Chondrocyte (in vitro differentiated cells): ENCODE data around the gene MAX. TPM values are rescaled to one million over a fixed set of nuclear protein-coding genes. Genes with fewer than 3 reads are reported as not detected.

ENCODE experiments used
- DNase-seq: peaks from one replicate; pipeline ENCODE4 v3.0.0; 2021; ENCODE audit warnings: mixed read lengths, low spot score
- H3K27ac Mint-ChIP-seq: one replicate; pipeline ENCODE4 v1.8.0; 2021; ENCODE audit warnings: mild to moderate bottlenecking, moderate library complexity, mixed read lengths; ENCODE audit not compliant: unreplicated experiment
- H3K27me3 Mint-ChIP-seq: 2 replicates; pipeline ENCODE4 v1.8.0; 2021; ENCODE audit warnings: low read depth, mixed read lengths
- H3K36me3 Mint-ChIP-seq: 2 replicates; pipeline ENCODE4 v1.8.0; 2021; ENCODE audit warnings: low read depth, mixed read lengths
- H3K4me1 Mint-ChIP-seq: 2 replicates; pipeline ENCODE4 v1.8.0; 2021; ENCODE audit warnings: low read depth, mild to moderate bottlenecking, mixed read lengths
- H3K4me3 Mint-ChIP-seq: one replicate; pipeline ENCODE4 v1.8.0; 2021; ENCODE audit warnings: mild to moderate bottlenecking, moderate library complexity, mixed read lengths; ENCODE audit not compliant: unreplicated experiment
- H3K9me3 Mint-ChIP-seq: 2 replicates; pipeline ENCODE4 v1.8.0; 2021; ENCODE audit warnings: low read depth, mixed read lengths
- CTCF ChIP-seq: fragments of 200-600 bp; sonication (generic); IDR thresholded peaks from 2 replicates; pipeline ENCODE4 v1.5.0; 2021; ENCODE audit warnings: antibody characterized with exemption, mild to moderate bottlenecking, moderate library complexity
- microRNA-seq: library from miRNA; unstranded; fragments of <30 nt; microRNA quantifications from one replicate; pipeline ENCODE4 v1.2.0, GENCODE V29; 2020; ENCODE audit warnings: borderline number of aligned reads
- total RNA-seq: library from RNA; stranded (reverse); gene quantifications from 3 replicates; pipeline ENCODE4 v1.2.1, GENCODE V29; 2021

MAX gene
- total RNA-seq, 1 donor from 2014 or later, result 94.1 TPM

GRCh38 chr14:65025818-65026217 lies 76.5 kb downstream of the MAX start:
- Mint-ChIP-seq H3K4me3 (no peak overlapping the region), H3K4me1 (no peaks in the 10 kb centered on the region), H3K36me3 (peaks cover 28% of the 10 kb centered on the region), H3K9me3 (no peaks in the 10 kb centered on the region), H3K27ac (no peak overlapping the region), H3K27me3 (no peaks in the 10 kb centered on the region)
- TF ChIP-seq CTCF, result no peak
- no peak for DNase-seq

Small RNAs within 50 kb of the gene (microRNA-seq; reads per million reads assigned to microRNA genes)
- gene MIR4706, result 2.2 reads per million

Other genes starting within 250 kb of the MAX start
- gene SPTB, start 222.6 kb downstream of the MAX start, total RNA-seq, result 1.5 to 7.2 TPM (median 6.6 TPM) in 3 replicates
- gene CHURC1, start 188.1 kb downstream of the MAX start, total RNA-seq, result 46.9 to 52.8 TPM (median 48.7 TPM) in 3 replicates
- gene GPX2, start 159.8 kb downstream of the MAX start, total RNA-seq, result not detected in 3 replicates
- 60.9 to 98.4 TPM (median 92.3 TPM) in 3 replicates for gene RAB15, start 130.2 kb downstream of the MAX start, total RNA-seq
- gene FNTB, start 115.6 kb downstream of the MAX start, total RNA-seq, result 20.8 to 28.2 TPM (median 21.6 TPM) in 3 replicates